Stimulated activated CD8-positive, alpha-beta memory T cell treated with anti-CD3 and anti-CD28 coated beads, Interleukin-12 subunit alpha, Interleukin-12 subunit beta, amount 100 ng/mL, for 24 hours (primary cell): Measurements from ENCODE around the gene DNAJC1.
"Not testable (repeated sequence)": the region's sequence is repeated elsewhere in the genome, so short reads cannot be mapped to it uniquely, and the experiment has no call there.

Experiments used
- DNase-seq: peaks from one replicate; pipeline ENCODE4 v3.0.0-alpha.2; 2020; ENCODE audit errors: extremely low read depth

DNAJC1 gene

DNA sequence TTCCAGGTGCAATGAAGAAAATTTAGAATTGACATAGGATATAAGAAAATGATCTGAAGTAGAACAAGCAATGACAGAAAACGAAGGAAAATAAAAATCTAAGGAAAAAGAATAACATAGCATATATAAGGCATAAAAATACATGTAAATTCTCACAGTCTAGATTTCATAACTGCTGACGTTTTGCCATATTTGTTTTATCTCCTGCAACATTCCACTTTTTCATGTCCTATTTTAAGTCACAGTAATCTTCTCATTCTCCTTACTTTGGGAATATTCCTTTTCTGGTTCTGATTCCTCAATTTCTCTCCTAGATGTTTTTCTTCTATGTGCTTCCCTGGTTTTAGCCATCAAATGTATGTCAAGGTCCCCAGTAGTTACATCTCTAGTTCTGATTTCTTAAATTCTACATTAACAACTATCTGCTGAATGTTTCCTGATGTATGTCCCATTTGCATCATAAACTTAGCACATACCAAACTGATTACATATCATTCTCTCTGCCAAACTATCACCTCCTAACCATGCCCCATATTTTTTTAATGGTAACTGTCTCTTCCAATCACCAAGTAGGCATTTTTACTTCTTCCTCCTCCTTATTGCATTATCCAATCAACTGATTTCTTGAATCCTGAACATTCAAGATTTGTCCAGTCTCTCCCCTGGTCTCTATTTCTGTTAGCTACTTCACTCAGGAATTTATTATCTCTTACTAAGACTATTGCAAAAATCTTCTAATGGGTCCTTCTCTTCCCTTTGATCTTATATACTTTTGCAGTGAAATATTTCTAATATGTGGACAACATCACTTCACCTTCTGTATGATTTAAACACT, 171.3 kb downstream of the DNAJC1 start:
- no peak for DNase-seq

DNA sequence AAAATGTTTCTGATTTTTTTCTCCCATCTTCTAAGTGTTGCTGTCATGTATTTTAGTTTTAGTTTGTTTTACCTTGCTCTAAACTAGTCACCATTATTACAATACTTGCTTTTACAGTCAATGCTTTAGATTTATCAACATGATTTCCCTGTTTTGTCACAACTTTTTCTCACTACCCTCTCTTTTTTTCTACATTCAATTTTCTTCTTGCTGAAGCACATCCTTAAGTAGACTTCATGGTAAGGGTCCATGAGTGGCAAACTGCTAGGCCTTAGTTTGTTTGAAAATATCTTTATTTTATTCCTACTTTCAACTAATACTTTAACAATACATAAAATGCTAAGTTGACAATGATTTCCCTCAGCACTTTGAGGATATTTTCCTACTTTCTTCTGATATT, 173.5 kb downstream of the DNAJC1 start:
- DNase-seq, result no peak

GRCh38 chr10:21827308-21827707, 176.2 kb downstream of the DNAJC1 start:
- no peak for DNase-seq

GRCh38 chr10:21826725-21827124, 176.8 kb downstream of the DNAJC1 start:
- no peak for DNase-seq

DNA sequence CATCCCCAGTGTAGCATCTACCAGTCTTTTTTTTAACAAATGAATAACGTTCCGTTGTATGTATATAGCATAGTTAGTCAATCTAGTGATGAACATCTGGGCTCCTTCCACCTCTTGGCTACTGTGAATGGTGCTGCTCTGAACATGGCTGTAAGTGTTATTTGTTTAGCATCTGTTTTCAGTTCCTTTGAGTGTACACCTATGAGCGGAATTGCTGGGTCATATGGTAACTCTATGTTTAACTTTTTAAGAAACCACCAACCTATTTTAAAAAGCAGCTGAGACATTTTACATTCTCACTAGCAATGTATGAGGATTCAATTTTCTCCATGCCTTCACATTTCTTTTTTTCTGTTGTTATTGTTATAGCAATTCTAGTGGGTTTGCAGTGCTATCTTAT, 178.2 kb downstream of the DNAJC1 start:
- no peak for DNase-seq

DNA sequence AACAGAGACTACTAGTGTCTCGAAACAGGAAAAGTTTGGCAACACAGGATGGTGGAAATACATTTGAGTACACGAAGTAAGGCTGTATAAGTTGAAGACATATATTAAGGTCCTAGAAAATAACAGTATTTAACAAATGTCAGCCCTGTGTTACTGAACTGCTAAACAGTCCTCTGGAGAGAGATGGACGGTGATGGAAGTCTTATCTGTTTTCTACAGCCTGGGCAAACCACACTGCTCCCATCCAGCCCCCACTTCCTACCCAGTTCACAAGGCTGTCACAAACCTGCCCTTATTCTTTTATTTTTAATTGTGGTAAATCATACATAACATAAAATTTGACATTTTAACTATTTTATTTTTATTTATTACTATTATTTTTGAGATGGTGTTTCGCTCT, 179.1 kb downstream of the DNAJC1 start:
- no peak for DNase-seq

DNA sequence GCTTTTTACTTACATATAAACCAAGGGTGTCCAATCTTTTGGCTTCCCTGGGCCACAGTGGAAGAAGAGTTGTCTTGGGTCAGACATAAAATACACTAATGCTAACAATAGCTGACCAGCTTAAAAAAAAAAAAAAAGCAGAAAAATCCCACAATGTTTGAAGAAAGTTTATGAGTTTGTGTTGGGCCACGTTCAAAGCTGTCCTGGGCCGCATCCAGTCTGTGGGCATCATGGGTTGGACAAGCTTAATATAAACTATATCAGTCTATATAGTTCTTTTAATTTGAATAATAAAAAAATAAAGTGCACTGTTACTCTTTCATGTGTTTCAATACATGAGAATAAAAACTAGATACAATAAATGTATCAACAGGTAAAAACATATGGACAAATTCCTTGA, 179.9 kb downstream of the DNAJC1 start:
- no peak for DNase-seq

DNA sequence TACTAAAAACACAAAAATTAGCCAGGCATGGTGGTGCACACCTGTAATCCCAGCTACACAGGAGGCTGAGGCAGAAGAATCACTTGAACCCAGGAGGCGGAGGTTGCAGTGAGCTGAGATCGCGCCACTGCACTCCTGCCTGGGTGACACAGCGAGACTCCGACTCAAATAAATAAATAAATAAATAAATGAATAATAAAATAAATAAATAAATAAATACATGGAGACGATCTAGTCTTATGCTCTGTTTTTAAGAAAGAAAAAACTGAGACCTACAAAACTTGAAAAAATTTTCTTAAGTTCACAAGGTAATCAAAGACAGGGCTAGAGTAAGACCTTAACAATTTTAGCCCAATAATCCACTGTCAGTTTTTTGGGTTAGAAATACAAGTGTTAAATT, 181.3 kb downstream of the DNAJC1 start:
- not testable (repeated sequence) for DNase-seq

DNA sequence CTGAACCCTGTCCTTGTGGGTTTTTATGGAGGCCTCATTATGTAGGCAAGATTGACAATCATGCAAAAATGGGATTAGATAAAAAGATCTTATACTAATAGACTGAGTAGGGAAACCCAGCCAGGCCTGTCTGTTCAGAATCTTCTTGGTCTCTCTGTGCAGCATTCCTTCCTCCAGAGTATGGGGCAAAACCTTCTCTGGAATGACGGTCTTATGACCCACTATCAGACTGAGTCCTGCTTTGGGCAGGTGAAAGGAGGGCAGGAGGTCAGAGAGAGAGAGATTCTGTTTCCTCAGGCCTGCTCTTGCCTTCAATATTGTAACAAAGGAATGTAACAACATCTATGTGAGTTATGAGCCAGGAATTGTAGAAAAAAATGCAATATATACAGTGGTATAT, 182.6 kb downstream of the DNAJC1 start:
- DNase-seq, result no peak

GRCh38 chr10:21818416-21818815, 185.1 kb downstream of the DNAJC1 start:
- not testable (repeated sequence) for DNase-seq

GRCh38 chr10:21814866-21815265, 188.7 kb downstream of the DNAJC1 start:
- DNase-seq, result no peak

DNA sequence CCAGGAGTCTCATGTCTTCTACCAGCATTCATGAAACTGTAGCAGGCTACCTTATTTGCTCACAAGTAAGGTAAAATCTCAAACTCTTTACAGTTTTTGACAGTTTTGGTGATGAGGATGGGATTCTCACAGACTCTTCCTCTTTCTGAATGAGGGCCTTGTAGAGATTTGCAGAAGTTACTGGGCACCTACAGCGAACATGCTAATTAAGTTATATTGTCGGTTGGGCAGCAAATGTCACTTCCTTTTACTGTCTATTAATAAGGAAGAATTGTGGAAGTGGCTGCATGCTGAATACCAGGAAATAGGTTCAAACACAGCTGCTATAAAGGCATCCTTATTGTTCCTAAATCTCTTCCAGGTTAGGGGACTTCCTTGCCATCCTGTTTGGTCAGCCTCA, 189.6 kb downstream of the DNAJC1 start:
- DNase-seq, result no peak

- no peak for DNase-seq
Observed at GRCh38 chr10:21811245-21811585, 192.3 kb downstream of the DNAJC1 start.

GRCh38 chr10:21810582-21811244, 192.8 kb downstream of the DNAJC1 start:
- no peak for DNase-seq

DNA sequence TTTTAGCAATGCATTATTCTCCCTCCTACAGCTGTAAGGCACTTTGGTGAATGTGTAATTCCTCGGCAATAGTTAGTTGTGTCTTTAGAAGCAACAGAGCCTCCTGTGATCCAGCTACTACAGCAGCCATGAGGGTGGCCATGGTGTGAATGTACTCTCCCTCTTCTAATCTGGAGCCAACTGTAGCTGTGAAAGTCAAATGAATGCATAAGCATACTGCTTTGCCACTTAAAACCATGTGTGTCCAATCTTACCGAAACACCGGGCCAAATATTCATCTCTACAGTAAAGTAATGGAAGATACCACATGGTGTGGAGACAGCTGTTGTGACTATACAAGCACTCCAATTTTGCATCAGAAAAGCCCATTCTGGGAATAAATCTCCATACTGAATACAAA, 195.0 kb downstream of the DNAJC1 start:
- no peak for DNase-seq

- DNase-seq, result no peak
Observed at GRCh38 chr10:21807180-21807579, 196.3 kb downstream of the DNAJC1 start.

- DNase-seq, result no peak
Observed at GRCh38 chr10:21803374-21803773, 200.2 kb downstream of the DNAJC1 start.

DNA sequence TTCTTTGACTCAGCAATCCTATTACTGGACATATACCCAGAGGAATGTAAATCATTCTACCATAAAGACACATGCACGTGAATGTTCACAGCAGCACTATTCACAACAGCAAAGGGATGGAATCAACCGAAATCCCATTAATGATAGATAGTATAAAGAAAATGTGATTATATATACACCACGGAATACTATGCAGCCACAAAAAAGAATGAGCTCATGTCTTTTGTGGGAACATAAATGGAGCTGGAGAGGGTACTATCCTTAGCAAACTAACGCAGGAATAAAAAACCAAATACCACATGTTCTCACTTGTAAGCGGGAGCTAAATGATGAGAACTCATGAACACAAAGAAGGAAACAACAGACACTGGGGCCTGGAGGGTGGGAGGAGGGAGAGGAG, 201.9 kb downstream of the DNAJC1 start:
- no peak for DNase-seq

DNA sequence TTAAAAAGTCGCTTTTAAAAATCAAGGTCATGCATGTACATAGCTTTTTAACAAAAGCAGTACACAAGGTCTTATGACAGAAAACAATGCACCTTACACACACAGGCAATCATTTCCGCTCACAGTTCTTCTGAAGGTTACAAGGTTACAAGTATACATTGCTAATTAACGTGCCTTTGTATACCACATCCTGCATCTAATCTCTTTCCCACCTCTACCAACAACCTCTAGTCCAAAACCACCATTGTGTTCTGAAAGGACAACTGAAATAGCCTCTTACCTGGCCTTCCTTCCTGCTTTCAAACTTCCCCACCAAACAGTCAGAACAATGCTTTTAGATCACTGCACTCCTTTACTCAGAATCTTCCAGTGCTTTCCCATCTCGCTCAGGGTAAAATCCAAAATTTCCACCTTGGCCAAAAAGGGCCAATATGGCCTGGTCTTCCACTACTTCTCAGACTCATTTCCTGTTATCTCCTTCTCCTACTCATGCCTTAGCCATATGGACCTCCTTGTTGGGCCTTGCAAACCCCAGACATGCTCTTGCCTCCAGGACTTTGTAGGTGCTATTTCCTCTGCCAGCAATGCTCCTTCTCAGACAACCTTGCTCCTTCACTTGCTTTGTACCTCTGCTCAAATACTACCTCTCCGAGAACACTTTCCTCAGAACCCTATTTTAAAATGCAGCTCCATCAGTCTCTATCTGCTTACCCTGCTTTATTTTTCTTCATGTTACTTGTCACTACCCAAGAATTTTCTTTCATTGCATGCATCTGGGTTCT, 205.4 kb downstream of the DNAJC1 start:
- DNase-seq, result no peak

DNA sequence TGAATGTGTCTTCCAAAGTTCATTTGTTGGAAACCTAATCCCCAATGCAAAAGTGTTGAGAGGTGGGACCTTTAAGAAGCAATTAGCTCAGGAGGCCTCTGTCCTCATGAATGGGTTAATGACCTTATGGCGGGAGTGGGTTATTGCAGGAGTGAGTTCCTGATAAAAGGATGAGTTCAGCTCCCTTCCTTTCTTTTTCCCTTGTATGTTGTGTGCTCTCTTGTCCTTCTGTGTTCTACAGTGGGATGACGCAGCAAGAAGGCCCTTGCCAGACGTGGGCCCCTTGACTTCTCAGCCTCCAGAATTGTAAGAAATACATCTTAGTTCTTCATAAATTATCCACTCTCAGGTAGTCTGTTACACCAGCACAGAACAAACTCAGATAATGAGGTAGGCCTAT, 206.0 kb downstream of the DNAJC1 start:
- no peak for DNase-seq

DNA sequence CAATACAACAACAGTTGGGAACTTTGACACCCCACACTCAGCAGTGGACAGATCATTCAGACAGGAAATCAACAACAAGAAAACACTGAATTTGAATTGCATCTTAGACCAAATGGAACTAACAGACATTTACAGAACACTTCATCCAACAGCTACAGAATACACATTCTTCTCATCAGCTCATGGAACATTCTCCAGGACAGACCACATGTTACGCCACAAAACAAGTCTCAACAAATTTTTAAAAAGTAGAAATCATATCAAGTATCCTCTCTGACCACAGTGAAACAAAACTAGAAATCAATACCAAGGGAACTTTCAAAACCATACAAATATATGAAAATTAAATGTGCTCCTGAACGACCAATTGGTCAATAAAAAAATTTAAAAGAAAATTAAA, 212.3 kb downstream of the DNAJC1 start:
- DNase-seq, result no peak

DNA sequence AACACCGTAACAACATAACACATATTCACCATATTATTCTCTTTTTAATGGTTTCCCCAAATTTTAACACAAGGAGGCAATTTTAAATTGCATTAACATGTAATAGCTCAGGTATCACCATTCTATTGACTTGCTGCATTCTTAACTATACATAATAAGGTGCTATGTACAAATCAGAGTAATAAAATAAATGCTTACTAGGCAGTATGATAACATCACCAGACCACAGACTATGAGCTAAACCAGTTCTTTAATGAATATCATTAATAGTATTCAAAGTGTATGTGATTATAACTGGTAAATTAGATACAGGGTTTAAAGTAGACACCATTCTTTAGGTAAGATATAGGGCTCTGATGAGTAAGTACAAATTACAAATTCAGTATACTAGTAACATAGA, 226.6 kb downstream of the DNAJC1 start:
- no peak for DNase-seq

DNA sequence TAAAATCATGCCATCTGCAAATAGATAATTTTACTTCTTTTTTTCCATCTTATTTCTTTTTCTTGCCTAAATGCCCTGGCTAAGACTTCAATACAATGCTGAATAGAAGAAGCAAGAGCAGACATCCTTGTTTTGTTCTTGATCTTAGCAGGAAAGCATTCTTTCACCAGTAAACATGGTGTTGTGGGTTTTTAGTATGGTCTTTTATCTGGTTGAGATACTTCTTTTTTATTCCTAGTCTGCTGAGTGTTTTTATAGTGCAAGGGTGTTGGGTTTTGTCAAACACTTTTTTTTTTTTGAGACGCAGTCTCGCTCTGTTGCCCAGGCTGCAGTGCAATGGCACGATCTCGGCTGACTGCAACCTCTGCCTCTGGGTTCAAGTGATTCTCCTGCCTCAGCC, 232.3 kb downstream of the DNAJC1 start:
- no peak for DNase-seq
